ENCODE measurements around the gene TTLL11.

- TF ChIP-seq CTCF (IDR thresholded peaks at IDR 0.05): no peak
- no peak for TF ChIP-seq POLR2A (IDR thresholded peaks at IDR 0.05)
Measured at GRCh38 chr9:121797081-121797480, 296.0 kb downstream of the TTLL11 start.

Data from tibial nerve (tissue), 3 donors.